Mesenchymal stem cell (in vitro differentiated cells and primary cell): ENCODE measurements around the gene CNTNAP2.

Experiments
- DNase-seq: peaks from one replicate; pipeline ENCODE4 v3.0.0-alpha.2; 2013
- H2AFZ ChIP-seq: one replicate; pipeline ENCODE4 v1.6.1; 2013; ENCODE audit warnings: low read depth, mild to moderate bottlenecking, control low read depth, inconsistent platforms, low read length, moderate library complexity
- H2AK5ac ChIP-seq: 2 replicates; pipeline ENCODE4 v1.6.1; 2013; ENCODE audit warnings: low read length, moderate library complexity, mild to moderate bottlenecking, inconsistent platforms; ENCODE audit not compliant: severe bottlenecking
- H2BK120ac ChIP-seq: one replicate; pipeline ENCODE4 v1.6.1; 2013; ENCODE audit warnings: low read depth, mild to moderate bottlenecking, inconsistent platforms, low read length, moderate library complexity
- H2BK12ac ChIP-seq, 2 experiments: one replicate each; pipeline ENCODE4 v1.6.1; 2013; ENCODE audit warnings: inconsistent platforms in 2 of 2, low read length in 2 of 2, mild to moderate bottlenecking in 2 of 2, moderate library complexity in 2 of 2, control low read depth in 1 of 2
- H2BK15ac ChIP-seq: one replicate; pipeline ENCODE4 v1.6.1; 2013; ENCODE audit warnings: mild to moderate bottlenecking, low read depth, inconsistent platforms; ENCODE audit not compliant: poor library complexity, severe bottlenecking
- H2BK5ac ChIP-seq: 2 replicates; pipeline ENCODE4 v1.6.1; 2013; ENCODE audit warnings: low read depth, mild to moderate bottlenecking, low read length, control low read depth, inconsistent platforms; ENCODE audit not compliant: poor library complexity, severe bottlenecking
- H3K14ac ChIP-seq, 2 experiments: one replicate each; pipeline ENCODE4 v1.6.1; 2013; ENCODE audit warnings: inconsistent platforms in 2 of 2, low read length in 2 of 2, control low read depth in 1 of 2, mild to moderate bottlenecking in 1 of 2, moderate library complexity in 1 of 2
- H3K18ac ChIP-seq, 2 experiments: one replicate each; pipeline ENCODE4 v1.6.1; 2013; ENCODE audit warnings: inconsistent platforms in 2 of 2, low read length in 2 of 2, control low read depth in 1 of 2, low read depth in 1 of 2, mild to moderate bottlenecking in 1 of 2
- H3K23ac ChIP-seq, 2 experiments: one replicate each; pipeline ENCODE4 v1.6.1; 2013; ENCODE audit warnings: inconsistent platforms in 2 of 2, low read length in 2 of 2, mild to moderate bottlenecking in 2 of 2, moderate library complexity in 2 of 2, control low read depth in 1 of 2
- H3K27ac ChIP-seq: 2 replicates; pipeline ENCODE4 v1.5.1; 2013; ENCODE audit warnings: mild to moderate bottlenecking, moderate library complexity, low read length, control low read depth, inconsistent platforms; ENCODE audit not compliant: poor library complexity, severe bottlenecking
- H3K27me3 ChIP-seq, 2 experiments: 2 replicates each; pipeline versions ENCODE4 v1.6.1 to v1.7.0; 2013; ENCODE audit warnings: low read length in 2 of 2, mild to moderate bottlenecking in 2 of 2, moderate library complexity in 2 of 2, control low read depth in 1 of 2, inconsistent platforms in 1 of 2; ENCODE audit not compliant: control insufficient read depth in 1 of 2, insufficient read depth in 1 of 2
- H3K36me3 ChIP-seq, 2 experiments: 2 replicates each; pipeline versions ENCODE4 v1.6.1 to v1.7.0; 2013; ENCODE audit warnings: low read length in 2 of 2, control low read depth in 1 of 2, inconsistent platforms in 1 of 2, low read depth in 1 of 2, mild to moderate bottlenecking in 1 of 2; ENCODE audit not compliant: insufficient read depth in 2 of 2, control insufficient read depth in 1 of 2
- H3K4ac ChIP-seq, 2 experiments: one replicate each; pipeline ENCODE4 v1.6.1; 2013; ENCODE audit warnings: inconsistent platforms in 2 of 2, low read length in 2 of 2, mild to moderate bottlenecking in 2 of 2, moderate library complexity in 2 of 2, control low read depth in 1 of 2, low read depth in 1 of 2
- H3K4me1 ChIP-seq: 2 replicates; pipeline ENCODE4 v1.6.1; 2013; ENCODE audit warnings: low read depth, low read length, control low read depth; ENCODE audit not compliant: control insufficient read depth, insufficient read depth
- H3K4me2 ChIP-seq: 2 replicates; pipeline ENCODE4 v1.6.1; 2013; ENCODE audit warnings: low read length, mild to moderate bottlenecking, inconsistent platforms; ENCODE audit not compliant: poor library complexity, severe bottlenecking
- H3K4me3 ChIP-seq, 2 experiments: 2 replicates each; pipeline versions ENCODE4 v1.5.1 to v1.7.0; 2013; ENCODE audit warnings: low read length in 2 of 2, mild to moderate bottlenecking in 2 of 2, control low read depth in 1 of 2, low read depth in 1 of 2; ENCODE audit not compliant: insufficient read depth in 1 of 2
- H3K79me1 ChIP-seq: replicated peaks from 2 replicates; pipeline ENCODE4 v1.6.1; 2013; ENCODE audit warnings: mild to moderate bottlenecking, control low read depth, low read length, inconsistent platforms; ENCODE audit not compliant: poor library complexity, severe bottlenecking
- H3K9ac ChIP-seq: 2 replicates; pipeline ENCODE4 v1.7.0; 2013; ENCODE audit warnings: mild to moderate bottlenecking, low read length, moderate library complexity
- H3K9me3 ChIP-seq: 2 replicates; pipeline ENCODE4 v1.7.0; 2013; ENCODE audit warnings: mild to moderate bottlenecking, low read length; ENCODE audit not compliant: control insufficient read depth
- H4K8ac ChIP-seq: one replicate; pipeline ENCODE4 v1.6.1; 2013; ENCODE audit warnings: inconsistent platforms, mild to moderate bottlenecking, low read length, moderate library complexity
- H4K91ac ChIP-seq: one replicate; pipeline ENCODE4 v1.6.1; 2013; ENCODE audit warnings: mild to moderate bottlenecking, low read length, inconsistent platforms
- WGBS: methylation state at CpG from one replicate; pipeline ENCODE4 v1.1.7; 2013; ENCODE audit warnings: mixed read lengths; 5-methylcytosine and 5-hydroxymethylcytosine counted together

CNTNAP2 gene

GRCh38 chr7:146455091-146455655 lies 338.6 kb downstream of the CNTNAP2 start:
- Histone ChIP-seq H2BK120ac (no peak overlapping the region), H3K27me3 (no peaks in the 10 kb centered on the region), H2BK12ac (no peak overlapping the region), H3K36me3 (no peaks in the 10 kb centered on the region), H2BK5ac (no peak overlapping the region), H2AK5ac (no peak overlapping the region), H3K9me3 (peaks cover 25% of the 10 kb centered on the region), H3K4me3 (no peak overlapping the region), H2BK15ac (no peak overlapping the region), H3K18ac (no peak overlapping the region), H3K4me1 (no peaks in the 10 kb centered on the region), H2AFZ (no peak overlapping the region), H3K14ac (no peak overlapping the region), H3K9ac (no peak overlapping the region), H3K27ac (no peak overlapping the region), H3K23ac (no peak overlapping the region), H4K91ac (no peak overlapping the region), H3K4ac (no peak overlapping the region), H3K4me2 (no peak overlapping the region), H4K8ac (no peak overlapping the region), H3K79me1 (no peaks in the 10 kb centered on the region)
- no peak for DNase-seq
- 100% methylated on average over 1 of the region's 2 CpGs for WGBS

GRCh38 chr7:146479040-146479439 lies 362.4 kb downstream of the CNTNAP2 start:
- no peak overlapping the region for H3K18ac ChIP-seq
- H3K4ac ChIP-seq, result no peak overlapping the region
- no peak overlapping the region for H3K23ac ChIP-seq
- H2BK15ac ChIP-seq, result no peak overlapping the region
- H4K91ac ChIP-seq, result no peak overlapping the region
- no peak overlapping the region for H2BK5ac ChIP-seq
- no peak overlapping the region for H3K4me2 ChIP-seq
- H3K27ac ChIP-seq, result no peak overlapping the region
- no peak overlapping the region for H3K9ac ChIP-seq
- DNase-seq, result no peak
- no peaks in the 10 kb centered on the region for H3K27me3 ChIP-seq
- peaks cover 9% of the 10 kb centered on the region for H3K9me3 ChIP-seq
- H2AK5ac ChIP-seq, result no peak overlapping the region
- H2AFZ ChIP-seq, result no peak overlapping the region
- no peak overlapping the region for H3K14ac ChIP-seq
- H3K36me3 ChIP-seq, result no peaks in the 10 kb centered on the region
- no peak overlapping the region for H4K8ac ChIP-seq
- H2BK120ac ChIP-seq, result no peak overlapping the region
- no peaks in the 10 kb centered on the region for H3K79me1 ChIP-seq
- no peak overlapping the region for H3K4me3 ChIP-seq
- H3K4me1 ChIP-seq, result no peaks in the 10 kb centered on the region
- no CpG with 5 or more reads among the region's 2 CpGs for WGBS
- no peak overlapping the region for H2BK12ac ChIP-seq

- Histone ChIP-seq H2BK12ac (no peak overlapping the region), H2BK120ac (no peak overlapping the region), H2BK5ac (no peak overlapping the region), H2AFZ (no peak overlapping the region), H3K9ac (no peak overlapping the region), H3K4ac (no peak overlapping the region), H3K18ac (no peak overlapping the region), H3K23ac (no peak overlapping the region), H2AK5ac (no peak overlapping the region), H3K14ac (no peak overlapping the region), H3K27ac (no peak overlapping the region), H3K4me3 (no peak overlapping the region), H3K9me3 (peaks cover 26% of the 10 kb centered on the region), H4K91ac (no peak overlapping the region), H2BK15ac (no peak overlapping the region), H3K36me3 (no peaks in the 10 kb centered on the region), H3K79me1 (no peaks in the 10 kb centered on the region), H4K8ac (no peak overlapping the region), H3K4me1 (no peaks in the 10 kb centered on the region), H3K4me2 (no peak overlapping the region), H3K27me3 (no peaks in the 10 kb centered on the region)
- no peak for DNase-seq
- 84% methylated on average over 3 of the region's 3 CpGs for WGBS
Observed at GRCh38 chr7:146486519-146486918, 369.9 kb downstream of the CNTNAP2 start.

GRCh38 chr7:146492017-146492416 lies 375.4 kb downstream of the CNTNAP2 start:
- no peak overlapping the region for H3K18ac ChIP-seq
- H2BK15ac ChIP-seq, result no peak overlapping the region
- H2AFZ ChIP-seq, result no peak overlapping the region
- H3K4me3 ChIP-seq, result no peak overlapping the region
- H3K4me1 ChIP-seq, result no peaks in the 10 kb centered on the region
- no peak overlapping the region for H3K23ac ChIP-seq
- 90% methylated on average over 4 of the region's 4 CpGs for WGBS
- no peak overlapping the region for H3K9ac ChIP-seq
- H2BK12ac ChIP-seq, result no peak overlapping the region
- H2AK5ac ChIP-seq, result no peak overlapping the region
- H3K36me3 ChIP-seq, result no peaks in the 10 kb centered on the region
- no peak overlapping the region for H3K27ac ChIP-seq
- DNase-seq, result no peak
- no peak overlapping the region for H2BK5ac ChIP-seq
- H3K27me3 ChIP-seq, result no peaks in the 10 kb centered on the region
- H3K4me2 ChIP-seq, result no peak overlapping the region
- no peak overlapping the region for H3K4ac ChIP-seq
- H3K14ac ChIP-seq, result no peak overlapping the region
- H3K79me1 ChIP-seq, result no peaks in the 10 kb centered on the region
- no peak overlapping the region for H2BK120ac ChIP-seq
- H4K91ac ChIP-seq, result no peak overlapping the region
- no peak overlapping the region for H4K8ac ChIP-seq
- peaks cover 41% of the 10 kb centered on the region for H3K9me3 ChIP-seq
